CD4-positive, alpha-beta T cell treated with Interleukin-17A for 1 hour (primary cell): Measurements from ENCODE around the gene ASPM.

Experiments used
- DNase-seq: peaks from one replicate; pipeline ENCODE4 v3.0.0-alpha.2; 2020

ASPM gene

GRCh38 chr1:197146101-197147095 lies at the start of gene ASPM:
ASPM (minus strand) TSS chr1:197146669; CDS start chr1:197146437, 232 bp downstream.
- peak; percentile 96 for DNase-seq

- no peak for DNase-seq
These were observed 48.6 kb upstream of the ASPM start for GRCh38 chr1:197195100-197195499.

- DNase-seq = no peak
These were observed 37.7 kb upstream of the ASPM start for GRCh38 chr1:197184190-197184589.

GRCh38 chr1:197183195-197183748 lies 36.8 kb upstream of the ASPM start:
- DNase-seq = no peak

- DNase-seq = no peak
These were observed 36.2 kb upstream of the ASPM start for GRCh38 chr1:197182716-197183115.

GRCh38 chr1:197181982-197182381 lies 35.5 kb upstream of the ASPM start:
- DNase-seq = no peak

GRCh38 chr1:197180252-197180878 lies 33.9 kb upstream of the ASPM start:
- DNase-seq = peak; percentile 48

- no peak for DNase-seq
These were observed 32.5 kb upstream of the ASPM start for GRCh38 chr1:197178998-197179397.

- DNase-seq = no peak
These were observed 28.3 kb upstream of the ASPM start for GRCh38 chr1:197174818-197175217.

GRCh38 chr1:197173571-197174507 lies 27.4 kb upstream of the ASPM start:
- DNase-seq = no peak

- no peak for DNase-seq
These were observed 25.1 kb upstream of the ASPM start for GRCh38 chr1:197171531-197171930.

- no peak for DNase-seq
These were observed 24.1 kb upstream of the ASPM start for GRCh38 chr1:197170538-197170937.

- no peak for DNase-seq
These were observed 13.0 kb upstream of the ASPM start for GRCh38 chr1:197159461-197159860.

GRCh38 chr1:197156692-197157091 lies 10.2 kb upstream of the ASPM start:
- no peak for DNase-seq

- no peak for DNase-seq
These were observed 6.2 kb upstream of the ASPM start for GRCh38 chr1:197152662-197153061.

GRCh38 chr1:197151185-197151584 lies 4.7 kb upstream of the ASPM start:
- no peak for DNase-seq

- no peak for DNase-seq
These were observed 4.0 kb upstream of the ASPM start for GRCh38 chr1:197150336-197151005.

- DNase-seq = no peak
These were observed 2.9 kb upstream of the ASPM start for GRCh38 chr1:197149340-197149739.

- no peak for DNase-seq
These were observed 934 bp downstream of the ASPM start for GRCh38 chr1:197145446-197146024.

GRCh38 chr1:197144570-197145325 lies 1.7 kb downstream of the ASPM start:
- peak; percentile 30 for DNase-seq

- DNase-seq = no peak
These were observed 3.2 kb downstream of the ASPM start for GRCh38 chr1:197143276-197143675.
